ENCODE data around the gene C1GALT1C1L. TPM values are rescaled to one million over a fixed set of nuclear protein-coding genes. Genes with fewer than 3 reads are reported as not detected.
A peak's percentile ranks its signal among the peaks of the same experiment; 100 is the strongest.
"Not testable (repeated sequence)": the region's sequence is repeated elsewhere in the genome, so short reads cannot be mapped to it uniquely, and the experiment has no call there.

Gene C1GALT1C1L
- total RNA-seq, 6 experiments from 2014 or later: 0.37 TPM; not detected in 5

DNA sequence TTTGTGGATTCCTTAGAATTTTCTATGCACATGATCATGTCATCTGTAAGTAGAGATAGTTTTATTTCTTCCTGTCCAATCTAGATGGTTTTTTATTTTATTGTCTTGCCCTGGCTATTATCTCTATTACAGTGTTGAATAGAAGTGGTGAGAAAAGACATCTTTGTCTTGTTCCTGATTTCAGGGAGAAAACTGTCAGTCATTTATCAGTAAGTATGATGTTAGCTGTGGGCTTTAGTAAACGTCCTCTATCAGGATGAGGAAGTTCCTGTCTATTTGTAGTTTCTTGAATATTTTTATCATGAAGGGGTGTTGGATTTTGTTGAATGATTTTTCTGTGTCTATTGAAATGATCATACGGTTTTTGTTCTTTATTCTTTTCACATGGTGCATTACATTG lies 33.9 kb downstream of the C1GALT1C1L start:
- WGBS (ENCODE audit: insufficient coverage, low coverage, low lambda C conversion rate, missing lambda C conversion rate): 46% methylated on average over 2 of the region's 2 CpGs
- H3K4me1 ChIP-seq: peaks cover 0 to 2% (median 0%) of the 10 kb centered on the region in 4 donors
- DNase-seq: no peak
- no peaks in the 10 kb centered on the region for H3K9me3 ChIP-seq
- TF ChIP-seq, protein P1, sequence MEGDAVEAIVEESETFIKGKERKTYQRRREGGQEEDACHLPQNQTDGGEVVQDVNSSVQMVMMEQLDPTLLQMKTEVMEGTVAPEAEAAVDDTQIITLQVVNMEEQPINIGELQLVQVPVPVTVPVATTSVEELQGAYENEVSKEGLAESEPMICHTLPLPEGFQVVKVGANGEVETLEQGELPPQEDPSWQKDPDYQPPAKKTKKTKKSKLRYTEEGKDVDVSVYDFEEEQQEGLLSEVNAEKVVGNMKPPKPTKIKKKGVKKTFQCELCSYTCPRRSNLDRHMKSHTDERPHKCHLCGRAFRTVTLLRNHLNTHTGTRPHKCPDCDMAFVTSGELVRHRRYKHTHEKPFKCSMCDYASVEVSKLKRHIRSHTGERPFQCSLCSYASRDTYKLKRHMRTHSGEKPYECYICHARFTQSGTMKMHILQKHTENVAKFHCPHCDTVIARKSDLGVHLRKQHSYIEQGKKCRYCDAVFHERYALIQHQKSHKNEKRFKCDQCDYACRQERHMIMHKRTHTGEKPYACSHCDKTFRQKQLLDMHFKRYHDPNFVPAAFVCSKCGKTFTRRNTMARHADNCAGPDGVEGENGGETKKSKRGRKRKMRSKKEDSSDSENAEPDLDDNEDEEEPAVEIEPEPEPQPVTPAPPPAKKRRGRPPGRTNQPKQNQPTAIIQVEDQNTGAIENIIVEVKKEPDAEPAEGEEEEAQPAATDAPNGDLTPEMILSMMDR (IDR thresholded peaks at IDR 0.05): no peak
- TF ChIP-seq POLR2A (IDR thresholded peaks at IDR 0.05): no peak
- ATAC-seq: no peak
- no peak overlapping the region for H3K27ac ChIP-seq
- H3K4me3 ChIP-seq: no peak overlapping the region
- H3K27me3 ChIP-seq: no peaks in the 10 kb centered on the region
- intact Hi-C loops (cut with DNase I): no loop called here
- no peaks in the 10 kb centered on the region for H3K36me3 ChIP-seq

DNA sequence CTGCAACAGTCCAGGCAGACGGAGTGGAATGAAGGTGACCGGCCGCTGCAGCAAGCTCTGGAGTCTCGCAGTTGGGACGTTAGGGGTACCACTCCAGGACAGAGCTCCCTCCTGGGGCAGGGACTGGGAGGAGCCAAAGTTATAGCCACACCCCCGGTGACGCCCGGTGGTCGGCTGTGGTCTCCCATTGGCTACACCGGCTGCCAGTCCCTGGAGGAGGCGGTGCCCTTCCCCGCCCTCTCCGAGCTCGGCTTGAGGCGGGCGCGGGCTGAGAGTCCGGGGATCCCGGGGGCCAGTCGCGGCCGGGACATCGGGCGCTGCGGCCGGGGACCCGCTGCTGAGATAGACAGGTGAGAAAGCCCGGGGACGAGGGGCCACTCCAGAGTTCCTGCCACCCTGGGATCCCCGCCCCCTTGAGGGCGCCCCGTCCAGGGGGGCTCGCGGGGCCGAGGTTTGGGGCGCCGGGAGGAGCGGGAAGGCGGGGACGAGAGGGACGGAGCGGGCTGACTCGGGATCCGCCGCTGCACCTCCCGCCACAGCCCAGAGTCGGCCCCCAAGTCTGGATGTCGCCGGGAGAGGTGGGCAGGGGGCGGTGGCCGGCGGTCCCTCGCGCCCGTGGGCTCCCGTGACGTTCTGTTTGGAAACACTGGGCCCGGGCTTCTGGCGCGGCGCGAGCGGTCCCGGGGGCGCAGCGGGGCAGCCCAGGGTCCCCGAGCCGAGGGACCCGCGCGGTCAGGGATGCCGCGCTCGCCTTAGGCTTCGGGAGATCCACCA lies 39.0 kb downstream of the C1GALT1C1L start, which contains the start of gene PLEKHH2:
PLEKHH2 (plus strand) TSS at position 231 of the 774 bp plus-strand sequence. CDS start 7,414 bp downstream, outside the sequence.
- Histone ChIP-seq H3K9me3 (no peaks in the 10 kb centered on the region), H3K27ac (peak within 1 kb of the TSS; percentile 39 to 47 (median 44)), H3K27me3 (no peaks in the 10 kb centered on the region), H3K4me1 (peaks cover 0 to 14% (median 6%) of the 10 kb centered on the region in 4 donors), H3K4me3 (peak within 1 kb of the TSS; percentile 57 to 68 (median 64)), H3K36me3 (no peaks in the 10 kb centered on the region)
- WGBS (ENCODE audit: insufficient coverage, low coverage, low lambda C conversion rate, missing lambda C conversion rate): 0% methylated on average over 11 of the region's 75 CpGs
- TF ChIP-seq, protein P1 (IDR thresholded peaks at IDR 0.05): no peak
- TF ChIP-seq POLR2A (IDR thresholded peaks at IDR 0.05): peak; percentile 47
- intact Hi-C loops (cut with DNase I): no loop called here
- ATAC-seq: peak; percentile 99 to 100 (median 99)
- peak; percentile 85 to 89 (median 87) for DNase-seq

DNA sequence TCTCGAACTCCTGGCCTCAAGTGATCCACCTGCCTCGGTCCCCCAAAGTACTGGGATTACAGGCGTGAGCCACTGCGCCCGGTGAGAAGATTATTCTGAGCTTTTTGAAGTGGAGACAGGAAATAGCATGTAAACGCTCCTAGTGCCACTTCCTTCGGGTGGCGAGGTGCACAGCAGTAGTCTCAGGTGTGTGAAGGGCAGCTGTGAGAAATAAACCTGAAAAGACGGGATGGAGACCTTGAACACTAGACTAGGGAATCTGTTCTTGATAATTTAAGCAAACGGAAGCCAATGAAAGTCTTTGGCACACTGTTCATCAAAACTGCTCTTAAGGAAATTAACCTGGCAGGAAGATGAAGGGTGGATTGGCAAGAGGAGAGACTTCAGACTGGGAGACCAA lies 39.6 kb downstream of the C1GALT1C1L start:
- ATAC-seq (no peak), DNase-seq (no peak)
- Histone ChIP-seq H3K9me3 (no peaks in the 10 kb centered on the region), H3K4me3 (peak overlapping the region; percentile 57 to 68 (median 64)), H3K27ac (no peak overlapping the region), H3K36me3 (no peaks in the 10 kb centered on the region), H3K4me1 (peaks cover 0 to 14% (median 6%) of the 10 kb centered on the region in 4 donors), H3K27me3 (no peaks in the 10 kb centered on the region)
- no peak for TF ChIP-seq POLR2A (IDR thresholded peaks at IDR 0.05)
- 35% methylated on average over 9 of the region's 10 CpGs for WGBS (ENCODE audit: insufficient coverage, low coverage, low lambda C conversion rate, missing lambda C conversion rate)
- intact Hi-C loops (cut with DNase I): no loop called here

- DNase-seq; H3K4me3 ChIP-seq; H3K27ac ChIP-seq; intact Hi-C loops (cut with DNase I); H3K9me3 ChIP-seq; H3K36me3 ChIP-seq; ATAC-seq; H3K27me3 ChIP-seq: not testable (repeated sequence)
- 83% methylated on average over 5 of the region's 12 CpGs for WGBS (ENCODE audit: insufficient coverage, low coverage, low lambda C conversion rate, missing lambda C conversion rate)
- peaks cover 0 to 14% (median 6%) of the 10 kb centered on the region in 4 donors for H3K4me1 ChIP-seq
Measured at GRCh38 chr2:43636153-43636552, 40.1 kb downstream of the C1GALT1C1L start.

- no peak for TF ChIP-seq POLR2A (IDR thresholded peaks at IDR 0.05)
- TF ChIP-seq, protein P1 (IDR thresholded peaks at IDR 0.05): no peak
- ATAC-seq (peak in 1 of 4 donors; percentile 54), DNase-seq (no peak)
- H3K36me3 ChIP-seq: no peaks in the 10 kb centered on the region
- no peaks in the 10 kb centered on the region for H3K9me3 ChIP-seq
- 29% methylated on average over 6 of the region's 6 CpGs for WGBS (ENCODE audit: insufficient coverage, low coverage, low lambda C conversion rate, missing lambda C conversion rate)
- peaks cover 0 to 14% (median 6%) of the 10 kb centered on the region in 4 donors for H3K4me1 ChIP-seq
- intact Hi-C loops (cut with DNase I): no loop called here
- no peak overlapping the region for H3K4me3 ChIP-seq
- H3K27me3 ChIP-seq: no peaks in the 10 kb centered on the region
- H3K27ac ChIP-seq: no peak overlapping the region
Measured at GRCh38 chr2:43634604-43635306, 41.5 kb downstream of the C1GALT1C1L start.
